NCI-H1092 (cell line): ENCODE measurements around the gene MACF1.
"Not testable (repeated sequence)": the region's sequence is repeated elsewhere in the genome, so short reads cannot be mapped to it uniquely, and the experiment has no call there.

Source experiments
- DNase-seq: peaks from one replicate; lab custom pipeline; 2025; lab: John Stamatoyannopoulos, UW

Gene MACF1

GRCh38 chr1:39418236-39418635 is 213.7 kb downstream of the MACF1 start:
- DNase-seq, result no peak

GRCh38 chr1:39420493-39420892 is 216.0 kb downstream of the MACF1 start:
- no peak for DNase-seq

- DNase-seq, result no peak
Observed at GRCh38 chr1:39422614-39423013, 218.1 kb downstream of the MACF1 start.

GRCh38 chr1:39425151-39425550 is 220.7 kb downstream of the MACF1 start:
- no peak for DNase-seq

GRCh38 chr1:39425634-39426033 is 221.1 kb downstream of the MACF1 start:
- no peak for DNase-seq

- DNase-seq, result no peak
Observed at GRCh38 chr1:39426346-39426745, 221.9 kb downstream of the MACF1 start.

- no peak for DNase-seq
Observed at GRCh38 chr1:39427374-39427773, 222.9 kb downstream of the MACF1 start.

GRCh38 chr1:39427912-39428311 is 223.4 kb downstream of the MACF1 start:
- DNase-seq, result no peak

- no peak for DNase-seq
Observed at GRCh38 chr1:39431927-39432326, 227.4 kb downstream of the MACF1 start.

- no peak for DNase-seq
Observed at GRCh38 chr1:39434797-39435395, 230.4 kb downstream of the MACF1 start.

- DNase-seq, result no peak
Observed at GRCh38 chr1:39435597-39435996, 231.1 kb downstream of the MACF1 start.

- no peak for DNase-seq
Observed at GRCh38 chr1:39436842-39437241, 232.3 kb downstream of the MACF1 start.

- DNase-seq, result no peak
Observed at GRCh38 chr1:39438042-39438441, 233.5 kb downstream of the MACF1 start.

- DNase-seq, result no peak
Observed at GRCh38 chr1:39440856-39441255, 236.4 kb downstream of the MACF1 start.

GRCh38 chr1:39441797-39442196 is 237.3 kb downstream of the MACF1 start:
- no peak for DNase-seq

GRCh38 chr1:39445573-39445972 is 241.1 kb downstream of the MACF1 start:
- no peak for DNase-seq

GRCh38 chr1:39446986-39447567 is 242.6 kb downstream of the MACF1 start:
- no peak for DNase-seq

- not testable (repeated sequence) for DNase-seq
Observed at GRCh38 chr1:39450041-39450440, 245.5 kb downstream of the MACF1 start.

- DNase-seq, result no peak
Observed at GRCh38 chr1:39450956-39451606, 246.6 kb downstream of the MACF1 start.

GRCh38 chr1:39452081-39452480 is 247.6 kb downstream of the MACF1 start:
- no peak for DNase-seq

GRCh38 chr1:39452540-39452939 is 248.0 kb downstream of the MACF1 start:
- no peak for DNase-seq

- no peak for DNase-seq
Observed at GRCh38 chr1:39453603-39454002, 249.1 kb downstream of the MACF1 start.

GRCh38 chr1:39458991-39459390 is 254.5 kb downstream of the MACF1 start:
- no peak for DNase-seq

GRCh38 chr1:39462074-39462473 is 257.6 kb downstream of the MACF1 start:
- no peak for DNase-seq
